ENCODE results near the gene RGS9.

GRCh38 chr17:65261152-65261551 lies 124.0 kb downstream of the RGS9 start:
- no peak for TF ChIP-seq POLR2A (IDR thresholded peaks at IDR 0.05; ENCODE audit: low read length)
- TF ChIP-seq GATA1 (IDR thresholded peaks at IDR 0.05; ENCODE audit: low read depth, low read length) = no peak

All from erythroblast (primary cell).